K562 (cell line): Measurements from ENCODE around the gene PRR19. TPM values are rescaled to one million over a fixed set of nuclear protein-coding genes. Genes with fewer than 3 reads are reported as not detected.
A peak's percentile ranks its signal among the peaks of the same experiment; 100 is the strongest.

Experiments
- CHD4 ChIP-seq: fragments of 200-600 bp; sonication (generic); IDR thresholded peaks from 3 replicates; pipeline ENCODE4 v1.6.1; 2012; ENCODE audit warnings: low read depth, mild to moderate bottlenecking, mixed read lengths, low read length, inconsistent platforms; ENCODE audit not compliant: insufficient read depth, insufficient replicate concordance, poor library complexity, severe bottlenecking
- CREM ChIP-seq: IDR thresholded peaks from 2 replicates; pipeline ENCODE4 v1.6.1; 2014; ENCODE audit warnings: antibody characterized with exemption, low read depth
- GATAD2A ChIP-seq: fragments of 450-650 bp; IDR thresholded peaks from 2 replicates; pipeline ENCODE4 v1.6.1; 2017
- KDM5B ChIP-seq: fragments of 200-600 bp; sonication (generic); IDR thresholded peaks from 2 replicates; pipeline ENCODE4 v1.6.1; 2012; ENCODE audit warnings: low read depth, mild to moderate bottlenecking, moderate library complexity, low read length, control low read depth, inconsistent platforms; ENCODE audit not compliant: insufficient replicate concordance
- RCOR1 ChIP-seq, 2 experiments: IDR thresholded peaks; 2 replicates each; pipeline ENCODE4 v1.6.1; 2012; ENCODE audit warnings: low read depth in 2 of 2, low read length in 2 of 2, borderline replicate concordance in 1 of 2, improper control_type of control experiment in 1 of 2
- TCF3 ChIP-seq: sonication (generic); formaldehyde crosslinking; IDR thresholded peaks from 2 replicates; pipeline ENCODE4 v1.4.0; 2020; ENCODE audit warnings: mild to moderate bottlenecking, missing genetic modification reagents
- YY1 ChIP-seq, 3 experiments: IDR thresholded peaks; 2 replicates each; pipeline ENCODE4 v1.6.1; 2011; ENCODE audit warnings: low read length in 2 of 3, mild to moderate bottlenecking in 2 of 3, moderate library complexity in 2 of 3, borderline replicate concordance in 1 of 3, control low read depth in 1 of 3, low read depth in 1 of 3; ENCODE audit not compliant: insufficient read depth in 3 of 3, insufficient replicate concordance in 2 of 3, control insufficient read depth in 1 of 3, insufficient read length in 1 of 3; ENCODE audit errors: extremely low read depth in 1 of 3
- polyA plus RNA-seq, 8 experiments: library from polyadenylated mRNA; depleted of rRNA in 4 of 8; stranded (reverse) in 5 of 8; unstranded in 3 of 8; fragments of >200 nt; fragmentation: Nextera tagmentation in 2 of 8; fragmentation: Illumina TruSeq in 1 of 8; extraction: Ambion mirVana in 2 of 8; extraction: Trizol in 1 of 8; gene quantifications; 2 replicates each; pipeline versions ENCODE4 v1.2.1 to v1.2.3, GENCODE V29; 2011 to 2014; ENCODE audit warnings: inconsistent platforms in 1 of 8, missing spikeins in 1 of 8
- total RNA-seq, 7 experiments: library from RNA; depleted of rRNA in 6 of 7; stranded (reverse); fragments of >200 nt in 6 of 7; fragmentation: Illumina TruSeq in 2 of 7; extraction: Trizol in 2 of 7; gene quantifications; 2 replicates each; pipeline versions ENCODE4 v1.2.1 to v1.2.3, GENCODE V29; 2011 to 2021; ENCODE audit warnings: low replicate concordance in 1 of 7
- TF ChIP-seq, protein P1 (sequence below): fragments of 450-650 bp; IDR thresholded peaks from 2 replicates; pipeline ENCODE4 v1.6.1; 2016; ENCODE audit warnings: mild to moderate bottlenecking, moderate library complexity
- TF ChIP-seq, protein P2 (sequence below): fragments of 450-650 bp; IDR thresholded peaks from 2 replicates; pipeline ENCODE4 v1.6.1; 2016; ENCODE audit warnings: low read depth, mild to moderate bottlenecking, moderate library complexity
- TF ChIP-seq, protein P3 (sequence below): fragments of 250-450 bp; sonication (Bioruptor Pico); IDR thresholded peaks from 2 replicates; pipeline ENCODE4 v1.5.0; 2021; ENCODE audit warnings: mild to moderate bottlenecking, moderate library complexity

PRR19 gene
- total and polyA plus RNA-seq, 9 of the 15 experiments (the other 6 are each of a cell fraction or from before 2014, with no cell fraction given): 0.10 to 1.6 (median 0.54) TPM

DNA sequence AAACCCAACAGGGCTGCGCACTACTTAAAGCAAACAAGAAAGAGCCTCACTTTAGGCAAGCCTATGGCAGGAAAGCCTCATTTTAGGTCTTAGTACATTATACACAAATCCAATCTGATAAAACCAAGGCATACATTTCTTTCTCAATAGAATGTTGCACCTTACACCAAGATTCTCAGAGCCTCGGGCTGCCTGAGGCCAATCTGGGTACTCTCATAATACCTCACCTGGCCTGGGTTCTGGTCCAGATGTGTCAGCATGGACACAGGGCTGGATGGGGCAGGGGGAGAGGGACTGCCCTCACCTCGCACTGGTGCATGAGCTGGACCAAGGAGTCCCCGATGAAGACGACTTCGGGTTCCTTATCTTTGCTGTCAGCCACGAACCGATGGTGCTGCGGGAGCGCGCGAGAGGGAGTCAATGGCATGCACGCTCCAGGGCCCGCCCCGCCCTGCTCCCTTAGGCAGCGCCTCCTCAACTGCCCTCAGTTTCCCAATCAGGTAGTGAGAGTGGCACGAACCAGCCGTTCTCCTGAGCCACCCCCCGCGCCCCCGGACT, at the start of gene PRR19 (continued):
- TF ChIP-seq, protein P1, sequence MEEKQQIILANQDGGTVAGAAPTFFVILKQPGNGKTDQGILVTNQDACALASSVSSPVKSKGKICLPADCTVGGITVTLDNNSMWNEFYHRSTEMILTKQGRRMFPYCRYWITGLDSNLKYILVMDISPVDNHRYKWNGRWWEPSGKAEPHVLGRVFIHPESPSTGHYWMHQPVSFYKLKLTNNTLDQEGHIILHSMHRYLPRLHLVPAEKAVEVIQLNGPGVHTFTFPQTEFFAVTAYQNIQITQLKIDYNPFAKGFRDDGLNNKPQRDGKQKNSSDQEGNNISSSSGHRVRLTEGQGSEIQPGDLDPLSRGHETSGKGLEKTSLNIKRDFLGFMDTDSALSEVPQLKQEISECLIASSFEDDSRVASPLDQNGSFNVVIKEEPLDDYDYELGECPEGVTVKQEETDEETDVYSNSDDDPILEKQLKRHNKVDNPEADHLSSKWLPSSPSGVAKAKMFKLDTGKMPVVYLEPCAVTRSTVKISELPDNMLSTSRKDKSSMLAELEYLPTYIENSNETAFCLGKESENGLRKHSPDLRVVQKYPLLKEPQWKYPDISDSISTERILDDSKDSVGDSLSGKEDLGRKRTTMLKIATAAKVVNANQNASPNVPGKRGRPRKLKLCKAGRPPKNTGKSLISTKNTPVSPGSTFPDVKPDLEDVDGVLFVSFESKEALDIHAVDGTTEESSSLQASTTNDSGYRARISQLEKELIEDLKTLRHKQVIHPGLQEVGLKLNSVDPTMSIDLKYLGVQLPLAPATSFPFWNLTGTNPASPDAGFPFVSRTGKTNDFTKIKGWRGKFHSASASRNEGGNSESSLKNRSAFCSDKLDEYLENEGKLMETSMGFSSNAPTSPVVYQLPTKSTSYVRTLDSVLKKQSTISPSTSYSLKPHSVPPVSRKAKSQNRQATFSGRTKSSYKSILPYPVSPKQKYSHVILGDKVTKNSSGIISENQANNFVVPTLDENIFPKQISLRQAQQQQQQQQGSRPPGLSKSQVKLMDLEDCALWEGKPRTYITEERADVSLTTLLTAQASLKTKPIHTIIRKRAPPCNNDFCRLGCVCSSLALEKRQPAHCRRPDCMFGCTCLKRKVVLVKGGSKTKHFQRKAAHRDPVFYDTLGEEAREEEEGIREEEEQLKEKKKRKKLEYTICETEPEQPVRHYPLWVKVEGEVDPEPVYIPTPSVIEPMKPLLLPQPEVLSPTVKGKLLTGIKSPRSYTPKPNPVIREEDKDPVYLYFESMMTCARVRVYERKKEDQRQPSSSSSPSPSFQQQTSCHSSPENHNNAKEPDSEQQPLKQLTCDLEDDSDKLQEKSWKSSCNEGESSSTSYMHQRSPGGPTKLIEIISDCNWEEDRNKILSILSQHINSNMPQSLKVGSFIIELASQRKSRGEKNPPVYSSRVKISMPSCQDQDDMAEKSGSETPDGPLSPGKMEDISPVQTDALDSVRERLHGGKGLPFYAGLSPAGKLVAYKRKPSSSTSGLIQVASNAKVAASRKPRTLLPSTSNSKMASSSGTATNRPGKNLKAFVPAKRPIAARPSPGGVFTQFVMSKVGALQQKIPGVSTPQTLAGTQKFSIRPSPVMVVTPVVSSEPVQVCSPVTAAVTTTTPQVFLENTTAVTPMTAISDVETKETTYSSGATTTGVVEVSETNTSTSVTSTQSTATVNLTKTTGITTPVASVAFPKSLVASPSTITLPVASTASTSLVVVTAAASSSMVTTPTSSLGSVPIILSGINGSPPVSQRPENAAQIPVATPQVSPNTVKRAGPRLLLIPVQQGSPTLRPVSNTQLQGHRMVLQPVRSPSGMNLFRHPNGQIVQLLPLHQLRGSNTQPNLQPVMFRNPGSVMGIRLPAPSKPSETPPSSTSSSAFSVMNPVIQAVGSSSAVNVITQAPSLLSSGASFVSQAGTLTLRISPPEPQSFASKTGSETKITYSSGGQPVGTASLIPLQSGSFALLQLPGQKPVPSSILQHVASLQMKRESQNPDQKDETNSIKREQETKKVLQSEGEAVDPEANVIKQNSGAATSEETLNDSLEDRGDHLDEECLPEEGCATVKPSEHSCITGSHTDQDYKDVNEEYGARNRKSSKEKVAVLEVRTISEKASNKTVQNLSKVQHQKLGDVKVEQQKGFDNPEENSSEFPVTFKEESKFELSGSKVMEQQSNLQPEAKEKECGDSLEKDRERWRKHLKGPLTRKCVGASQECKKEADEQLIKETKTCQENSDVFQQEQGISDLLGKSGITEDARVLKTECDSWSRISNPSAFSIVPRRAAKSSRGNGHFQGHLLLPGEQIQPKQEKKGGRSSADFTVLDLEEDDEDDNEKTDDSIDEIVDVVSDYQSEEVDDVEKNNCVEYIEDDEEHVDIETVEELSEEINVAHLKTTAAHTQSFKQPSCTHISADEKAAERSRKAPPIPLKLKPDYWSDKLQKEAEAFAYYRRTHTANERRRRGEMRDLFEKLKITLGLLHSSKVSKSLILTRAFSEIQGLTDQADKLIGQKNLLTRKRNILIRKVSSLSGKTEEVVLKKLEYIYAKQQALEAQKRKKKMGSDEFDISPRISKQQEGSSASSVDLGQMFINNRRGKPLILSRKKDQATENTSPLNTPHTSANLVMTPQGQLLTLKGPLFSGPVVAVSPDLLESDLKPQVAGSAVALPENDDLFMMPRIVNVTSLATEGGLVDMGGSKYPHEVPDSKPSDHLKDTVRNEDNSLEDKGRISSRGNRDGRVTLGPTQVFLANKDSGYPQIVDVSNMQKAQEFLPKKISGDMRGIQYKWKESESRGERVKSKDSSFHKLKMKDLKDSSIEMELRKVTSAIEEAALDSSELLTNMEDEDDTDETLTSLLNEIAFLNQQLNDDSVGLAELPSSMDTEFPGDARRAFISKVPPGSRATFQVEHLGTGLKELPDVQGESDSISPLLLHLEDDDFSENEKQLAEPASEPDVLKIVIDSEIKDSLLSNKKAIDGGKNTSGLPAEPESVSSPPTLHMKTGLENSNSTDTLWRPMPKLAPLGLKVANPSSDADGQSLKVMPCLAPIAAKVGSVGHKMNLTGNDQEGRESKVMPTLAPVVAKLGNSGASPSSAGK: no peak
- TF ChIP-seq, protein P2, sequence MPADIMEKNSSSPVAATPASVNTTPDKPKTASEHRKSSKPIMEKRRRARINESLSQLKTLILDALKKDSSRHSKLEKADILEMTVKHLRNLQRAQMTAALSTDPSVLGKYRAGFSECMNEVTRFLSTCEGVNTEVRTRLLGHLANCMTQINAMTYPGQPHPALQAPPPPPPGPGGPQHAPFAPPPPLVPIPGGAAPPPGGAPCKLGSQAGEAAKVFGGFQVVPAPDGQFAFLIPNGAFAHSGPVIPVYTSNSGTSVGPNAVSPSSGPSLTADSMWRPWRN: no peak
- TF ChIP-seq CREM: peak; percentile 52; the same call in 1 of the 2 replicates
- peak; percentile 27; the same call in 1 of the 2 replicates for TF ChIP-seq TCF3 (CRISPR knock-in tag)
- TF ChIP-seq, protein P3, sequence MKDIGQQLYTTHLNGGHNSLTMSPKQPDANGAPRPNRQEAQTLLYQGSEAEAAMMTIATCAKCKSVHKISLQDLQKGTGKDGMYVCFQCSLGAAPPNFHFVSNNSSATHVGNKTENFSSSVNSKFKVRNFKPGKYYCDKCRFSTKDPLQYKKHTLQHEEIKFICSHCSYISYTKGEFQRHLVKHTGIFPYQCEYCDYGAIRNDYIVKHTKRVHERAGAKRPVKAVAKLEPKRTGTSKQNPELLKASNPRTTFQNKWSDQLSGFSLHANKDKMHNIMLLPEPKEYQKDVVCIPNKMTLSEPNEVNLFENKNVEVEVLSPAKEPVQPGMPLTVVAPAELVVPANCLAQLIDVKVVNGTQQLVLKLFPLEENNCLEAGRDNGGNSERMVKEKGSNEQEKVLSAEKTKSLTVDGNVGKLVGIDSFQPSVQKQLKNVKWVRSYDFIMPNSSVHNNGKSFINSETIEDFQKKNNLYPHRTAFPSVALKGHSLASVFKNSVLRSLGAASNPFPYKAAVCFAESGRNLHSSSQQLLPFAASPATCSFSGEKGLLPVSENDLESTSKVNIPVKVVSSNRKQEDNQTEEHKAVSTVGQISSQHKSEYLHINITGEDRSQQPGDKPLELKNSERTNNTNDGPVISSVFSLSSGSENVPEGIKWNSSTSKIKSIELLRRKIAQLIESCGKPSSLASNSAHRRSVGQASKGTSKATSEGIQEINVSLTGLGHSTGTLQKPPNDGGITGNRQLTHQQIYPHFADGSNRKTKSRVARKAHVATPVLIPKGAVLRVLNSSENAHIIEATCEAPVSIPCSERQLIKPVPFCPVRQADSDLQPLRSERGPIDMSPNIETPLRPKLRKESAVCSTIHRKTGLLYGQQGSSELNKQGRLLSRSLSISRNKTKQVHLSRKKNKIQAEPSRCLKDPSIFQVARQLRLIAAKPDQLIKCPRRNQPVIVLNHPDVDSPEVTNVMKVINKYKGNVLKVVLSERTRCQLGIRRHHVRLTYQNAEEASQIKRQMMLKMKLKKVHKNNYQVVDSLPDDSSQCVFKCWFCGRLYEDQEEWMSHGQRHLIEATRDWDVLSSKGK (CRISPR knock-in tag): no peak
- no peak for TF ChIP-seq GATAD2A
- TF ChIP-seq YY1 (IDR thresholded peaks at IDR 0.05; ENCODE audit: borderline replicate concordance in 1 of 3, control insufficient read depth in 1 of 3, extremely low read depth in 1 of 3, insufficient read depth in 3 of 3, insufficient read length in 1 of 3, insufficient replicate concordance in 2 of 3, low read depth in 1 of 3, low read length in 2 of 3): peak in 1 of 3 experiments; percentile 30
- peak in 1 of 2 experiments; percentile 35; a peak in 1 of 4 replicates for TF ChIP-seq RCOR1 (IDR thresholded peaks at IDR 0.05; ENCODE audit: borderline replicate concordance in 1 of 2, low read depth in 2 of 2, low read length in 2 of 2)
- no peak for TF ChIP-seq CHD4
- TF ChIP-seq KDM5B: peak; percentile 4
